Neuronal stem cell (in vitro differentiated cells): Measurements from ENCODE around the gene ENOSF1. TPM values are rescaled to one million over a fixed set of nuclear protein-coding genes. Genes with fewer than 3 reads are reported as not detected.
"Not testable (repeated sequence)": the region's sequence is repeated elsewhere in the genome, so short reads cannot be mapped to it uniquely, and the experiment has no call there.

Source experiments
- DNase-seq: peaks from one replicate; pipeline ENCODE4 v3.0.0-alpha.2; 2013; ENCODE audit warnings: low spot score
- H2AFZ ChIP-seq: one replicate; pipeline ENCODE4 v1.6.1; 2013; ENCODE audit warnings: mild to moderate bottlenecking, low read length, inconsistent platforms
- H2AK5ac ChIP-seq: 2 replicates; pipeline ENCODE4 v1.6.1; 2013; ENCODE audit warnings: low read depth, mild to moderate bottlenecking, inconsistent platforms, low read length, moderate library complexity, mixed read lengths
- H2BK120ac ChIP-seq: 2 replicates; pipeline ENCODE4 v1.6.1; 2013; ENCODE audit warnings: low read depth, mild to moderate bottlenecking, inconsistent platforms, low read length, moderate library complexity, mixed read lengths
- H2BK12ac ChIP-seq: one replicate; pipeline ENCODE4 v1.6.1; 2013; ENCODE audit warnings: low read length, inconsistent platforms
- H2BK15ac ChIP-seq: 2 replicates; pipeline ENCODE4 v1.6.1; 2013; ENCODE audit warnings: mild to moderate bottlenecking, low read length, inconsistent platforms, mixed read lengths
- H2BK5ac ChIP-seq: one replicate; pipeline ENCODE4 v1.6.1; 2013; ENCODE audit warnings: inconsistent platforms, mild to moderate bottlenecking, low read length, moderate library complexity
- H3K14ac ChIP-seq: one replicate; pipeline ENCODE4 v1.6.1; 2013; ENCODE audit warnings: low read length, inconsistent platforms
- H3K18ac ChIP-seq: 2 replicates; pipeline ENCODE4 v1.6.1; 2013; ENCODE audit warnings: low read length, inconsistent platforms
- H3K23ac ChIP-seq: 2 replicates; pipeline ENCODE4 v1.6.1; 2013; ENCODE audit warnings: low read depth, mild to moderate bottlenecking, mixed read lengths, low read length, inconsistent platforms; ENCODE audit not compliant: poor library complexity
- H3K27ac ChIP-seq: replicated peaks from 3 replicates; pipeline ENCODE4 v1.5.1; 2013; ENCODE audit warnings: low read length, inconsistent platforms
- H3K27me3 ChIP-seq, 3 experiments: 2 replicates each; pipeline ENCODE4 v1.6.1; 2013; ENCODE audit warnings: low read length in 3 of 3, mild to moderate bottlenecking in 2 of 3, inconsistent platforms in 1 of 3, low read depth in 1 of 3, mixed read lengths in 1 of 3, moderate library complexity in 1 of 3; ENCODE audit not compliant: control insufficient read depth in 3 of 3, insufficient read depth in 3 of 3
- H3K36me3 ChIP-seq, 2 donors: replicated peaks in 1 of 2; 2 replicates each; pipeline ENCODE4 v1.6.1; 2013; ENCODE audit warnings: low read length in 2 of 2; ENCODE audit not compliant: control insufficient read depth in 2 of 2, insufficient read depth in 2 of 2
- H3K4ac ChIP-seq: 2 replicates; pipeline ENCODE4 v1.6.1; 2013; ENCODE audit warnings: inconsistent platforms, mild to moderate bottlenecking, low read length, moderate library complexity
- H3K4me1 ChIP-seq, 2 donors: 1 replicate in 1 of 2; 2 replicates in 1 of 2; pipeline ENCODE4 v1.6.1; 2013; ENCODE audit warnings: low read length in 2 of 2, low read depth in 1 of 2; ENCODE audit not compliant: control insufficient read depth in 2 of 2, insufficient read depth in 1 of 2
- H3K4me2 ChIP-seq: one replicate; pipeline ENCODE4 v1.6.1; 2013; ENCODE audit warnings: mild to moderate bottlenecking, low read length, inconsistent platforms; ENCODE audit not compliant: insufficient read depth, poor library complexity, severe bottlenecking
- H3K4me3 ChIP-seq, 2 donors: 2 replicates each; pipeline ENCODE4 v1.5.1; 2013; ENCODE audit warnings: low read length in 2 of 2, mild to moderate bottlenecking in 2 of 2, inconsistent platforms in 1 of 2, moderate library complexity in 1 of 2
- H3K79me1 ChIP-seq: one replicate; pipeline ENCODE4 v1.6.1; 2013; ENCODE audit warnings: low read depth, mild to moderate bottlenecking, inconsistent platforms, low read length, moderate library complexity
- H3K9ac ChIP-seq: one replicate; pipeline ENCODE4 v1.6.1; 2013; ENCODE audit warnings: mild to moderate bottlenecking, low read depth, low read length, inconsistent platforms; ENCODE audit not compliant: poor library complexity
- H3K9me3 ChIP-seq, 2 donors: replicated peaks in 1 of 2; 2 replicates each; pipeline versions ENCODE3 to v1.6.1; 2013; ENCODE audit warnings: low read length in 2 of 2, mild to moderate bottlenecking in 2 of 2, inconsistent platforms in 1 of 2, low read depth in 1 of 2, mixed read lengths in 1 of 2, moderate library complexity in 1 of 2; ENCODE audit not compliant: control insufficient read depth in 2 of 2, insufficient read depth in 1 of 2
- H4K8ac ChIP-seq: one replicate; pipeline ENCODE4 v1.6.1; 2013; ENCODE audit warnings: low read depth, mild to moderate bottlenecking, inconsistent platforms, low read length, moderate library complexity
- H4K91ac ChIP-seq: one replicate; pipeline ENCODE4 v1.6.1; 2013; ENCODE audit warnings: low read length, low read depth, mild to moderate bottlenecking, inconsistent platforms; ENCODE audit not compliant: poor library complexity
- WGBS, 2 donors: extraction: QIAGEN DNeasy Blood & Tissue Kit; methylation state at CpG; one replicate each; pipeline ENCODE4 v1.1.7; 2013; ENCODE audit warnings: missing lambda C conversion rate in 2 of 2, mixed read lengths in 1 of 2; ENCODE audit not compliant: insufficient read length in 2 of 2, insufficient replicate concordance in 1 of 2; ENCODE audit errors: extremely low coverage in 2 of 2; 5-methylcytosine and 5-hydroxymethylcytosine counted together
- polyA plus RNA-seq, 2 experiments: library from polyadenylated mRNA; stranded (reverse); fragments of 200-250 nt; gene quantifications; one replicate each; pipeline ENCODE4 v1.2.3, GENCODE V29; 2013

Gene ENOSF1, protein sequence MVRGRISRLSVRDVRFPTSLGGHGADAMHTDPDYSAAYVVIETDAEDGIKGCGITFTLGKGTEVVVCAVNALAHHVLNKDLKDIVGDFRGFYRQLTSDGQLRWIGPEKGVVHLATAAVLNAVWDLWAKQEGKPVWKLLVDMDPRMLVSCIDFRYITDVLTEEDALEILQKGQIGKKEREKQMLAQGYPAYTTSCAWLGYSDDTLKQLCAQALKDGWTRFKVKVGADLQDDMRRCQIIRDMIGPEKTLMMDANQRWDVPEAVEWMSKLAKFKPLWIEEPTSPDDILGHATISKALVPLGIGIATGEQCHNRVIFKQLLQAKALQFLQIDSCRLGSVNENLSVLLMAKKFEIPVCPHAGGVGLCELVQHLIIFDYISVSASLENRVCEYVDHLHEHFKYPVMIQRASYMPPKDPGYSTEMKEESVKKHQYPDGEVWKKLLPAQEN
- 10.9 TPM for polyA plus RNA-seq (2013, experiment 1 of 2)
- polyA plus RNA-seq (2013, experiment 2 of 2) = 11.0 TPM

GRCh38 chr18:712401-713134 is at the start of gene ENOSF1:
Gene ENOSF1 (minus strand): TSS chr18:712630. CDS start chr18:712587, 43 bp downstream.
- no peak within 1 kb of the TSS for H3K4ac ChIP-seq
- peak within 1 kb of the TSS; percentile 83 for H3K9ac ChIP-seq
- no peak within 1 kb of the TSS for H2BK120ac ChIP-seq
- H3K23ac ChIP-seq = peak within 1 kb of the TSS; percentile 75
- H2BK5ac ChIP-seq = peak within 1 kb of the TSS; percentile 11
- no peaks in the 10 kb centered on the region for H3K79me1 ChIP-seq
- peak within 1 kb of the TSS; percentile 92 for H2AFZ ChIP-seq
- H3K4me2 ChIP-seq = peak within 1 kb of the TSS; percentile 85
- H2BK12ac ChIP-seq = no peak within 1 kb of the TSS
- H3K27ac ChIP-seq = no peak within 1 kb of the TSS
- WGBS, 2 donors = no CpG with 5 or more reads among the region's 91 CpGs
- H3K14ac ChIP-seq = peak within 1 kb of the TSS; percentile 21
- H3K36me3 ChIP-seq = no peaks in the 10 kb centered on the region
- DNase-seq = peak; percentile 65
- peak within 1 kb of the TSS; percentile 48 to 84 for H3K4me3 ChIP-seq
- peak within 1 kb of the TSS; percentile 89 for H3K18ac ChIP-seq
- H3K9me3 ChIP-seq = peaks cover 2 to 10% of the 10 kb centered on the region in 2 donors
- no peak within 1 kb of the TSS for H4K91ac ChIP-seq
- H3K4me1 ChIP-seq = peaks cover 0 to 3% of the 10 kb centered on the region in 2 donors
- peaks cover 0 to 3% (median 0%) of the 10 kb centered on the region in 3 experiments for H3K27me3 ChIP-seq
- H4K8ac ChIP-seq = peak within 1 kb of the TSS; percentile 86
- H2BK15ac ChIP-seq = no peak within 1 kb of the TSS
- peak within 1 kb of the TSS; percentile 25 for H2AK5ac ChIP-seq

- not testable (repeated sequence) for H2BK5ac ChIP-seq, H3K18ac ChIP-seq, DNase-seq, H2AK5ac ChIP-seq, H4K8ac ChIP-seq, H3K4me1 ChIP-seq, H3K79me1 ChIP-seq, H2BK12ac ChIP-seq, H2BK120ac ChIP-seq, H3K4ac ChIP-seq, H2BK15ac ChIP-seq, H3K4me2 ChIP-seq, H3K4me3 ChIP-seq, H3K27me3 ChIP-seq, H3K9ac ChIP-seq, H4K91ac ChIP-seq, H3K9me3 ChIP-seq, H3K14ac ChIP-seq, H3K27ac ChIP-seq, H3K23ac ChIP-seq, H2AFZ ChIP-seq
- WGBS, 2 donors = no CpG with 5 or more reads among the region's 4 CpGs
- H3K36me3 ChIP-seq = peaks cover 2 to 14% of the 10 kb centered on the region in 2 donors
Measured at GRCh38 chr18:759864-760263, 47.4 kb upstream of the ENOSF1 start.

GRCh38 chr18:755506-755905 is 43.1 kb upstream of the ENOSF1 start:
- Histone ChIP-seq H3K79me1 (peaks cover 2% of the 10 kb centered on the region), H4K8ac (no peak overlapping the region), H3K4me1 (no peaks in the 10 kb centered on the region), H2AFZ (no peak overlapping the region), H2BK120ac (no peak overlapping the region), H3K4me3 (no peak overlapping the region), H3K9me3 (no peaks in the 10 kb centered on the region), H3K27me3 (no peaks in the 10 kb centered on the region), H3K36me3 (peaks cover 6 to 55% of the 10 kb centered on the region in 2 donors), H3K27ac (no peak overlapping the region), H3K4ac (no peak overlapping the region), H3K4me2 (no peak overlapping the region), H3K23ac (no peak overlapping the region), H2BK12ac (no peak overlapping the region), H4K91ac (no peak overlapping the region), H2AK5ac (no peak overlapping the region), H3K14ac (no peak overlapping the region), H2BK15ac (no peak overlapping the region), H3K18ac (no peak overlapping the region), H2BK5ac (no peak overlapping the region), H3K9ac (no peak overlapping the region)
- no peak for DNase-seq
- WGBS, 2 donors = no CpG with 5 or more reads among the region's 2 CpGs

GRCh38 chr18:754656-755055 is 42.2 kb upstream of the ENOSF1 start:
- no peak overlapping the region for H2BK12ac ChIP-seq
- no peak overlapping the region for H3K4me3 ChIP-seq
- H3K79me1 ChIP-seq = peaks cover 2% of the 10 kb centered on the region
- H2BK15ac ChIP-seq = no peak overlapping the region
- no peak overlapping the region for H4K91ac ChIP-seq
- H2BK5ac ChIP-seq = no peak overlapping the region
- H3K4me2 ChIP-seq = no peak overlapping the region
- no peak overlapping the region for H3K4ac ChIP-seq
- no peak overlapping the region for H2AFZ ChIP-seq
- H3K18ac ChIP-seq = no peak overlapping the region
- no peak overlapping the region for H3K14ac ChIP-seq
- no peak overlapping the region for H3K27ac ChIP-seq
- H2AK5ac ChIP-seq = no peak overlapping the region
- H3K4me1 ChIP-seq = no peaks in the 10 kb centered on the region
- WGBS, 2 donors = no CpG with 5 or more reads among the region's 1 CpG
- no peak overlapping the region for H3K23ac ChIP-seq
- H3K9me3 ChIP-seq = no peaks in the 10 kb centered on the region
- peaks cover 6 to 61% of the 10 kb centered on the region in 2 donors for H3K36me3 ChIP-seq
- H3K27me3 ChIP-seq = no peaks in the 10 kb centered on the region
- no peak for DNase-seq
- H2BK120ac ChIP-seq = no peak overlapping the region
- H4K8ac ChIP-seq = no peak overlapping the region
- no peak overlapping the region for H3K9ac ChIP-seq
